Muscle layer of duodenum (tissue), 2 donors: ENCODE data around the gene FRMD6.
"Not testable (repeated sequence)": the region's sequence is repeated elsewhere in the genome, so short reads cannot be mapped to it uniquely, and the experiment has no call there.

ENCODE experiments used
- H3K27ac ChIP-seq: one replicate; pipeline ENCODE4 v1.7.0; 2013; ENCODE audit warnings: mild to moderate bottlenecking, low read length
- H3K27me3 ChIP-seq: one replicate; pipeline ENCODE4 v1.7.0; 2013; ENCODE audit warnings: low read depth, mild to moderate bottlenecking, control low read depth, low read length
- H3K36me3 ChIP-seq, 2 donors: one replicate each; pipeline ENCODE4 v1.7.0; 2013; ENCODE audit warnings: low read length in 2 of 2, control low read depth in 1 of 2, mild to moderate bottlenecking in 1 of 2; ENCODE audit not compliant: insufficient read depth in 2 of 2, control insufficient read depth in 1 of 2
- H3K4me1 ChIP-seq, 2 donors: one replicate each; pipeline ENCODE4 v1.7.0; 2013; ENCODE audit warnings: low read length in 2 of 2, mild to moderate bottlenecking in 2 of 2, control low read depth in 1 of 2, moderate library complexity in 1 of 2; ENCODE audit not compliant: insufficient read depth in 2 of 2, control insufficient read depth in 1 of 2
- H3K4me3 ChIP-seq, 2 donors: one replicate each; pipeline ENCODE4 v1.7.0; 2013; ENCODE audit warnings: low read length in 2 of 2, low read depth in 1 of 2, mild to moderate bottlenecking in 1 of 2
- H3K9me3 ChIP-seq, 2 donors: one replicate each; pipeline ENCODE4 v1.7.0; 2013; ENCODE audit warnings: low read length in 2 of 2, control low read depth in 1 of 2, mild to moderate bottlenecking in 1 of 2; ENCODE audit not compliant: control insufficient read depth in 1 of 2
- donor health status: healthy.

The FRMD6 gene

GRCh38 chr14:51726166-51726899 lies 74.6 kb downstream of the FRMD6 start:
- H3K4me1 ChIP-seq = no peaks in the 10 kb centered on the region
- no peak overlapping the region for H3K27ac ChIP-seq
- H3K4me3 ChIP-seq = no peak overlapping the region
- no peaks in the 10 kb centered on the region for H3K9me3 ChIP-seq
- peaks cover 35 to 65% of the 10 kb centered on the region in 2 donors for H3K36me3 ChIP-seq
- no peaks in the 10 kb centered on the region for H3K27me3 ChIP-seq

- Histone ChIP-seq H3K27me3 (no peaks in the 10 kb centered on the region), H3K9me3 (no peaks in the 10 kb centered on the region), H3K4me1 (no peaks in the 10 kb centered on the region), H3K27ac (no peak overlapping the region), H3K4me3 (no peak overlapping the region), H3K36me3 (peaks cover 27 to 56% of the 10 kb centered on the region in 2 donors)
Measured at GRCh38 chr14:51727526-51727925, 75.8 kb downstream of the FRMD6 start.

DNA sequence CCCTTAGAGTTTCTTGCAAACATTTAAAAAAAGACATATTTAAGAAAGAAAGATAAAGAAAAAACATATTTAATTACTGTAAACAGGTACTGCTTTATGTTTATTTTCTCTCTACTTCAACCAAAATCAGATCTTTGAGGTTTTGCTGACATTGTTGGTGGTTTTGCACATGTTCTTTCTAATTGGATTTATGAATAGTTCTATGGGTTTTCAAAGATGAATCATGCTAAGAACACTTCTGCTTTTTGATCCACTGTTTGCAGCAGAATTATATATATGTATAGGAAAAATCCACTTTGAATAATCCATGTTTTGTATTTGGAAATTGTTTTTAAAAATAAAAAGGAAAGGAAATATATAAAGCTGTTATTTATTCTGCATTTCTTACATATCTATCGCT lies 78.4 kb downstream of the FRMD6 start:
- H3K4me3 ChIP-seq = no peak overlapping the region
- H3K27me3 ChIP-seq = no peaks in the 10 kb centered on the region
- peaks cover 17 to 38% of the 10 kb centered on the region in 2 donors for H3K36me3 ChIP-seq
- no peaks in the 10 kb centered on the region for H3K9me3 ChIP-seq
- H3K27ac ChIP-seq = no peak overlapping the region
- no peaks in the 10 kb centered on the region for H3K4me1 ChIP-seq

GRCh38 chr14:51730684-51731083 lies 79.0 kb downstream of the FRMD6 start:
- Histone ChIP-seq H3K4me3 (no peak overlapping the region), H3K9me3 (no peaks in the 10 kb centered on the region), H3K27me3 (no peaks in the 10 kb centered on the region), H3K4me1 (no peaks in the 10 kb centered on the region), H3K27ac (no peak overlapping the region), H3K36me3 (peaks cover 13 to 33% of the 10 kb centered on the region in 2 donors)

- Histone ChIP-seq H3K4me3 (no peak overlapping the region), H3K27ac (no peak overlapping the region), H3K27me3 (no peaks in the 10 kb centered on the region), H3K36me3 (peaks cover 7 to 14% of the 10 kb centered on the region in 2 donors), H3K4me1 (no peaks in the 10 kb centered on the region), H3K9me3 (no peaks in the 10 kb centered on the region)
Measured at GRCh38 chr14:51732494-51733112, 80.9 kb downstream of the FRMD6 start.

- no peak overlapping the region for H3K4me3 ChIP-seq
- H3K36me3 ChIP-seq = peaks cover 3 to 8% of the 10 kb centered on the region in 2 donors
- H3K9me3 ChIP-seq = no peaks in the 10 kb centered on the region
- no peaks in the 10 kb centered on the region for H3K27me3 ChIP-seq
- no peaks in the 10 kb centered on the region for H3K4me1 ChIP-seq
- H3K27ac ChIP-seq = no peak overlapping the region
Measured at GRCh38 chr14:51733147-51733546, 81.4 kb downstream of the FRMD6 start.

DNA sequence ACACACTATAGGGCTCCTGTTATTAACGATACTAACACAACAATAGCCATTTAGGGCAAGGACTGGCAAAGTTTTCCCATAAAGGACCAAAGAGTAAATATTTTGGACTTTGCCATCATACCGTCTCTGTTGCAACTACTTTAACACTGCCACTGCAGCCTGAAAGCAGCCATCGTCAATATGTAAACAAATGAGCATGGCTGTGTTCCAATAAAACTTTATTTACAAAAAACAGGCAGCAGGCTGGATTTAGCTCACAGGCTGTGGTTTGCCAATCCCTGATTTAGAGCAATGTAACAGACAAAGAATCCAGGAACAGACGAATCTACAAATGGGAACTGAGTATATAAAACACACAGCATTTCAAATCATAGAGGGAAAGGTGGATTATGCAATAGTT lies 84.1 kb downstream of the FRMD6 start:
- Histone ChIP-seq H3K4me3 (no peak overlapping the region), H3K9me3 (no peaks in the 10 kb centered on the region), H3K27me3 (no peaks in the 10 kb centered on the region), H3K36me3 (no peaks in the 10 kb centered on the region), H3K4me1 (no peaks in the 10 kb centered on the region), H3K27ac (no peak overlapping the region)

DNA sequence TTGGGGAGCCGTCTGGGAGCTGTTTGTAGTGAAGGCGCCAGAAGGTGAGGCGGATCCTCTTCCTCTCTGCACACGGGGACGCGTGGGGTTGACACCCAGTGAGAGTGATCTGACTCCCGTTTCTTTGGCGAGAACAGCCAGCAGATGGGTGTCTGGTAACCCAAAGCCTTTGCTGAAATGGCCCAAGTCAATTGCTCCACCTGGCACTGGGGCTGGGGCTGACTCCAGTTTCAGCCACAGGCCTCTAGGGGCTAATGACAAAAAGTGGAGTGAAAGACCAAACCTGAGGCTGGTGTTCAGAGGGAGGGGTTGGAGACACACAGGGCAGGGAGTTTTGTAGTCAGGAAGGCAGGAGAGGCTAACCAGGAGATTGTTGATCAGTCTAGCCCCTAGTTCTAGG lies 87.0 kb downstream of the FRMD6 start:
- H3K36me3 ChIP-seq = no peaks in the 10 kb centered on the region
- no peak overlapping the region for H3K27ac ChIP-seq
- no peaks in the 10 kb centered on the region for H3K4me1 ChIP-seq
- no peaks in the 10 kb centered on the region for H3K27me3 ChIP-seq
- no peaks in the 10 kb centered on the region for H3K9me3 ChIP-seq
- H3K4me3 ChIP-seq = no peak overlapping the region

DNA sequence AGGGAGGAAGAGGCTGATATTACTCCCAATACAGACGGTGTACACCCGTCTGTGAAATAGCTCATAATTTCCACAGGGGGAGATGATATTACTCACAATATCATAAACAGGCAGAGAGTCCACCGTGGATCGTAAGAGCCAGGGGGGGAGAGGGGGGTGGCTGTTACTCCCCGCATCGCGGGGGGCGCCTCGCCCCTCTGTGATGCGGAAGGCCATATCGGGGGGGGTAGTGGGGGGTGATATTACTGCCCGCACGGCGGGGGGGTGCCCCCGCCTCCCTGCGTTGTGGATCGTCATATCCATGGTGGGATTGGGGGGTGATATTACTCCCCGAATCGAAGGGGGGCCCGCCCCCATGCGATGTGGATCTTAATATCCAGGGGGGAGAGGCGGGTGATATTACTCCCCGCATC lies 91.9 kb downstream of the FRMD6 start:
- Histone ChIP-seq H3K27me3 (no peaks in the 10 kb centered on the region), H3K36me3 (no peaks in the 10 kb centered on the region), H3K9me3 (no peaks in the 10 kb centered on the region)

GRCh38 chr14:51744372-51745130 lies 92.8 kb downstream of the FRMD6 start:
- H3K27me3 ChIP-seq = no peaks in the 10 kb centered on the region
- no peak overlapping the region for H3K27ac ChIP-seq
- H3K4me3 ChIP-seq = no peak overlapping the region
- H3K4me1 ChIP-seq = no peaks in the 10 kb centered on the region
- no peaks in the 10 kb centered on the region for H3K36me3 ChIP-seq
- no peaks in the 10 kb centered on the region for H3K9me3 ChIP-seq

More for the DNA sequence above, 91.9 kb downstream of the FRMD6 start:
- no peak overlapping the region for H3K4me3 ChIP-seq
- H3K27ac ChIP-seq = no peak overlapping the region
- H3K4me1 ChIP-seq = no peaks in the 10 kb centered on the region

DNA sequence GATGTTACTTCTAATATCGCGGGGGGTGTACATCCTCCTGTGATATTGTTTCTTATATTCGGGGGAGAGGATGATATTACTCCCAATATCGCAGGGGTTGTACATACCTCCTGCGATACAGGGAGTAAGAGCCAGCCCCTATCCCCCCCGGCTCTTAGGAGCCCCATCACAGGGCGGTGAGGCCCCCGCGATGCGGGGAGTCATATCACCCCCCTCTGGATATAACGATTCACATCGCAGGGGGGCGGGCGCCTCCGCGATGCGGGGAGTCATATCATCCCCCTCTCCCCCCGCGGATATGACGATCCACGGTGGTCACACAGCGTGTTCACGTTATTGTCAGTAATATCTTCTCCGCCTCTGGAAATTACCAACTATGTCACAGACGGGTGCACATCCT lies 95.1 kb downstream of the FRMD6 start:
- not testable (repeated sequence) for H3K4me1 ChIP-seq, H3K36me3 ChIP-seq, H3K27ac ChIP-seq, H3K4me3 ChIP-seq, H3K27me3 ChIP-seq, H3K9me3 ChIP-seq
